ENCODE results near the gene RPL3. TPM values are rescaled to one million over a fixed set of nuclear protein-coding genes. Genes with fewer than 3 reads are reported as not detected.
A peak's percentile ranks its signal among the peaks of the same experiment; 100 is the strongest.

The RPL3 gene
- total RNA-seq, 1 experiment from 2014 or later, result 3,009 TPM

GRCh38 chr22:39294571-39295468 lies 24.6 kb downstream of the RPL3 start:
- Mint-ChIP-seq H3K27ac (no peak overlapping the region), H3K4me1 (peaks cover 32% of the 10 kb centered on the region), H3K4me3 (no peak overlapping the region), H3K27me3 (ENCODE audit: low read depth) (no peaks in the 10 kb centered on the region), H3K9me3 (no peaks in the 10 kb centered on the region), H3K36me3 (no peaks in the 10 kb centered on the region)
- TF ChIP-seq SOX15 (CRISPR knock-in tag; IDR thresholded peaks at IDR 0.05) (no peak), ZNF532 (CRISPR knock-in tag; IDR thresholded peaks at IDR 0.05; ENCODE audit: borderline replicate concordance) (no peak), TEAD4 (CRISPR knock-in tag; IDR thresholded peaks at IDR 0.05) (no peak), HMGA2 (CRISPR knock-in tag; IDR thresholded peaks at IDR 0.05) (no peak)
- CTCF ChIA-PET, result interaction anchor here (0.5 to 4.4 kb wide), 8 partner anchors 12 to 160 kb away, joined by 3 to 30 read pairs (median 3); no protein-coding TSS in a partner anchor
- POLR2A ChIA-PET, result no interaction called here
- ATAC-seq (no peak), DNase-seq (ENCODE audit: low spot score) (no peak)

DNA sequence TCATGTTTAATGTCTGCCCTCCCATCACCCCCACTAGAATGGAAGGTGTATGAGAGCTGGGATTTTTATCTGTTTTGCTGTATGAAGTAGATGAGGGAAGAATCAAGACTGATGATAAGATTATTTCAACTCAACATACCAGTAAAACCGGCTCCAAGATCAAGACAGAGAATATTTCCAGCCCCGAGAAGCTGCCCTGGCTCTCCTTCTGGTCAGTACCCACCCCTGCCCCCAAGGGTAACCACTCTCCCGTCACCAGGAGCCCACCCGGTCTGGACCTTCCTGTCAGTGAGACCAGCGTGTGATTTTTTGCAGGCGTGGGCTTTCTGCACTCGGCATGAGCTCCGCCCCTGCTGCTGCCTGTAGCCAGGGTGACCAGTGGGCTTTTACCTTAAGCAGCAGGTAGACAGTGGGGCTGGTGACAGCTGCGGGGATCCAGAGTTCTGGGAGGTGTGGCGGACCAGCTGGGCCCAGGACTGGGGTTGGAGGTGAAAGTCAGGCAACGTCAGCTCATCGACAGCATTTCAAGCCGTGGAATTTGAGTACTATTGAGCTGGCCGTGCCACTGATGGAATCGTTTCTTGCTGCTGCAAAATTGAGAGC lies 25.6 kb downstream of the RPL3 start:
- ChIA-PET CTCF (interaction anchor here (0.8 to 1.0 kb wide), 5 partner anchors 13 to 159 kb away, joined by 3 read pairs; no protein-coding TSS in a partner anchor), POLR2A (no interaction called here)
- Mint-ChIP-seq H3K4me3 (no peak overlapping the region), H3K27ac (no peak overlapping the region), H3K27me3 (ENCODE audit: low read depth) (no peaks in the 10 kb centered on the region), H3K9me3 (no peaks in the 10 kb centered on the region), H3K36me3 (no peaks in the 10 kb centered on the region), H3K4me1 (peaks cover 25% of the 10 kb centered on the region)
- TF ChIP-seq FOXP1 (CRISPR knock-in tag; IDR thresholded peaks at IDR 0.05; ENCODE audit: borderline replicate concordance), result 0 out of 2 replicates have a peak, but pooled peaks have one; percentile 27
- TF ChIP-seq OVOL2 (CRISPR knock-in tag; IDR thresholded peaks at IDR 0.05; ENCODE audit: borderline replicate concordance), result no peak
- no peak for ATAC-seq
- DNase-seq (ENCODE audit: low spot score), result no peak

GRCh38 chr22:39292561-39293074 lies 26.8 kb downstream of the RPL3 start:
- H3K27me3 Mint-ChIP-seq (ENCODE audit: low read depth), result no peaks in the 10 kb centered on the region
- H3K9me3 Mint-ChIP-seq, result no peaks in the 10 kb centered on the region
- H3K4me3 Mint-ChIP-seq, result no peak overlapping the region
- TF ChIP-seq, protein P1, sequence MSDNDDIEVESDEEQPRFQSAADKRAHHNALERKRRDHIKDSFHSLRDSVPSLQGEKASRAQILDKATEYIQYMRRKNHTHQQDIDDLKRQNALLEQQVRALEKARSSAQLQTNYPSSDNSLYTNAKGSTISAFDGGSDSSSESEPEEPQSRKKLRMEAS (CRISPR knock-in tag; IDR thresholded peaks at IDR 0.05), result peak; percentile 32; the same call in 1 of the 2 replicates
- 0 out of 2 replicates have a peak, but pooled peaks have one; percentile 36 for TF ChIP-seq GABPB1 (CRISPR knock-in tag; IDR thresholded peaks at IDR 0.05)
- TF ChIP-seq, protein P2, sequence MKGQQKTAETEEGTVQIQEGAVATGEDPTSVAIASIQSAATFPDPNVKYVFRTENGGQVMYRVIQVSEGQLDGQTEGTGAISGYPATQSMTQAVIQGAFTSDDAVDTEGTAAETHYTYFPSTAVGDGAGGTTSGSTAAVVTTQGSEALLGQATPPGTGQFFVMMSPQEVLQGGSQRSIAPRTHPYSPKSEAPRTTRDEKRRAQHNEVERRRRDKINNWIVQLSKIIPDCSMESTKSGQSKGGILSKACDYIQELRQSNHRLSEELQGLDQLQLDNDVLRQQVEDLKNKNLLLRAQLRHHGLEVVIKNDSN (CRISPR knock-in tag; IDR thresholded peaks at IDR 0.05), result no peak
- peaks cover 15% of the 10 kb centered on the region for H3K4me1 Mint-ChIP-seq
- ChIA-PET POLR2A (no interaction called here), CTCF (interaction anchor here (1.6 to 3.2 kb wide), 3 partner anchors 14 to 18 kb away, joined by 4 to 13 read pairs (median 12); no protein-coding TSS in a partner anchor)
- DNase-seq (ENCODE audit: low spot score) (peak; percentile 55), ATAC-seq (peak; percentile 66)
- no peaks in the 10 kb centered on the region for H3K36me3 Mint-ChIP-seq
- peak overlapping the region; percentile 19; the same call in 1 of the 2 replicates for H3K27ac Mint-ChIP-seq

GRCh38 chr22:39292031-39292462 lies 27.4 kb downstream of the RPL3 start:
- ATAC-seq, result no peak
- H3K4me3 Mint-ChIP-seq, result no peak overlapping the region
- H3K36me3 Mint-ChIP-seq, result no peaks in the 10 kb centered on the region
- ChIA-PET CTCF (interaction anchor here (0.6 to 3.2 kb wide), 6 partner anchors 14 to 160 kb away, joined by 3 to 13 read pairs (median 6); no protein-coding TSS in a partner anchor), POLR2A (no interaction called here)
- TF ChIP-seq GABPB1 (CRISPR knock-in tag; IDR thresholded peaks at IDR 0.05) (no peak), TP53 (CRISPR knock-in tag; IDR thresholded peaks at IDR 0.05) (0 out of 2 replicates have a peak, but pooled peaks have one; percentile 18)
- H3K27me3 Mint-ChIP-seq (ENCODE audit: low read depth), result no peaks in the 10 kb centered on the region
- peaks cover 14% of the 10 kb centered on the region for H3K4me1 Mint-ChIP-seq
- H3K27ac Mint-ChIP-seq, result no peak overlapping the region
- no peak for DNase-seq (ENCODE audit: low spot score)
- H3K9me3 Mint-ChIP-seq, result no peaks in the 10 kb centered on the region
